ENCODE data around the gene CREBRF. TPM values are rescaled to one million over a fixed set of nuclear protein-coding genes. Genes with fewer than 3 reads are reported as not detected.

CREBRF gene
- total and polyA plus RNA-seq, 2 of the 8 experiments (the other 6 are each of a cell fraction or from before 2014, with no cell fraction given) = 1.2 to 4.7 TPM

DNA sequence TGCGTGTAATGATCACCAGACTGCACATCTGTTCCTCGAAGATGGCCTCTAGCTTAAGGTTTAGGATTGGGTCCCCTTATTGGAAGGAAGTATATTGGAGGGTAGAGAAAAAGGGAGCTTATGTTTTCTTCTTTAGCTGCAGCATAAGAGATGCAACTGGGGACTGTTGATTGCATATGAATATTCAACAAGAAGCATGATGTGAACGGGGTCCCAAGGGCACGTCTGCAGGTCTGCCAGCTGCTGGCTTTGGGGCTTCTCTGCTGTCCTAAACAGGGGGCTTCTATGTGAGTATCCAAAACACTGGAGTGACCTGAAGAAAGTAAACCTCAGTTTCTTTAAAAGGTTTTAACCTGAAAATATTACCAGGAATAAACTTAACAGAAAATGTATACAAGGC, 84.6 kb downstream of the CREBRF start:
- Histone ChIP-seq H3K9ac (replicated peaks in 1 of 4; ENCODE audit: extremely low read depth in 1 of 4, low read depth in 3 of 4, low read length in 3 of 4) (no peak overlapping the region), H3K36me3 (ENCODE audit: control insufficient read depth in 2 of 4, insufficient read depth in 4 of 4, low read length in 3 of 4) (no peaks in the 10 kb centered on the region), H3K4me3 (ENCODE audit: extremely low read depth in 1 of 4, insufficient read depth in 2 of 4, low read depth in 3 of 4, low read length in 4 of 4) (no peak overlapping the region), H3K14ac (ENCODE audit: insufficient read length) (no peak overlapping the region), H3K27me3 (replicated peaks in 1 of 4; ENCODE audit: control insufficient read depth in 3 of 4, extremely low read depth in 1 of 4, insufficient read depth in 3 of 4, low read length in 3 of 4) (no peaks in the 10 kb centered on the region), H3K9me3 (ENCODE audit: insufficient read depth in 2 of 2, low read depth in 1 of 2, low read length in 1 of 2) (no peaks in the 10 kb centered on the region), H3K79me1 (ENCODE audit: low read depth, low read length) (no peaks in the 10 kb centered on the region), H4K20me1 (replicated peaks in 1 of 2; ENCODE audit: control insufficient read depth in 1 of 2, insufficient read depth in 2 of 2, low read length in 2 of 2) (no peaks in the 10 kb centered on the region), H2AFZ (ENCODE audit: low read length) (no peak overlapping the region), H4K8ac (ENCODE audit: extremely low read depth, insufficient read depth, low read length) (no peak overlapping the region), H3K79me2 (ENCODE audit: control insufficient read depth in 1 of 2, insufficient read depth in 2 of 2, low read length in 2 of 2) (no peaks in the 10 kb centered on the region), H2BK5ac (ENCODE audit: low read depth, low read length) (no peak overlapping the region), H2BK120ac (replicated peaks; ENCODE audit: low read depth, low read length) (no peak overlapping the region), H3K27ac (ENCODE audit: low read depth, low read length) (no peak overlapping the region), H2BK15ac (ENCODE audit: low read length) (no peak overlapping the region), H3K18ac (ENCODE audit: extremely low read depth, low read length) (no peak overlapping the region), H3K4ac (replicated peaks; ENCODE audit: insufficient read length, low read depth, low read length) (no peak overlapping the region), H4K5ac (ENCODE audit: insufficient read length, low read depth, low read length) (no peak overlapping the region), H2BK12ac (ENCODE audit: low read depth, low read length) (no peak overlapping the region), H3K23me2 (ENCODE audit: low read depth, low read length) (peaks cover 2% of the 10 kb centered on the region; the same call in 1 of the 2 replicates), H3K4me2 (ENCODE audit: insufficient read depth in 1 of 2, low read depth in 2 of 2, low read length in 2 of 2) (no peak overlapping the region), H4K91ac (replicated peaks; ENCODE audit: insufficient read length, low read length) (no peak overlapping the region), H3K4me1 (replicated peaks in 1 of 4; ENCODE audit: control insufficient read depth in 3 of 4, insufficient read depth in 4 of 4, low read length in 3 of 4) (peaks cover 5 to 12% (median 9%) of the 10 kb centered on the region in 4 experiments; a peak in 6 of 7 replicates), H3K56ac (replicated peaks; ENCODE audit: insufficient read length, low read depth, low read length) (no peak overlapping the region), H3K23ac (ENCODE audit: insufficient read length) (no peak overlapping the region), H2BK20ac (ENCODE audit: low read length) (no peak overlapping the region), H2AK5ac (ENCODE audit: low read depth, low read length) (no peak overlapping the region)
- DNase-seq (ENCODE audit: low read depth in 1 of 2, low spot score in 2 of 2) = no peak
- no peak for FAIRE-seq
- ChIA-PET POLR2A (ENCODE audit: partially characterized antibody) (interaction anchor here (0.9 to 2.9 kb wide), 3 partner anchors 11 to 182 kb away, joined by 3 to 11 read pairs (median 6); partner anchors contain the start of gene ATP6V0E1), CTCF (ENCODE audit: partially characterized antibody) (interaction anchor here (0.8 to 1.8 kb wide), 8 partner anchors 27 to 130 kb away, joined by 3 to 6 read pairs (median 4); no protein-coding TSS in a partner anchor)
- no peak for TF ChIP-seq JUND (IDR thresholded peaks at IDR 0.05; ENCODE audit: low read length)
- TF ChIP-seq GTF2F1 (IDR thresholded peaks at IDR 0.05; ENCODE audit: borderline replicate concordance, low read depth, low read length) = no peak
- no peak for TF ChIP-seq RAD21 (IDR thresholded peaks at IDR 0.05 in 1 of 2, conservative IDR thresholded peaks at IDR 0.05 in 1 of 2; ENCODE audit: low read depth in 2 of 2, low read length in 2 of 2)
- no peak for TF ChIP-seq TAF7 (optimal IDR thresholded peaks at IDR 0.05; ENCODE audit: borderline replicate concordance, low read depth, low read length)
- TF ChIP-seq BCL11A (IDR thresholded peaks at IDR 0.05; ENCODE audit: low read depth in 2 of 2, low read length in 2 of 2) = no peak
- TF ChIP-seq BACH1 (IDR thresholded peaks at IDR 0.05; ENCODE audit: low read length) = no peak
- no peak for TF ChIP-seq POU5F1 (IDR thresholded peaks at IDR 0.05; ENCODE audit: low read depth, low read length)
- no peak for TF ChIP-seq TEAD4 (IDR thresholded peaks at IDR 0.05; ENCODE audit: low read depth, low read length)
- TF ChIP-seq YY1 (IDR thresholded peaks at IDR 0.05; ENCODE audit: low read depth, low read length) = no peak
- TF ChIP-seq CTBP2 (IDR thresholded peaks at IDR 0.05; ENCODE audit: borderline replicate concordance, insufficient read depth, insufficient read length, low read length) = no peak
- 89% methylated on average over 4 of the region's 4 CpGs; no CpG with 5 or more reads in 1 of the 2 experiments for WGBS, 2 experiments (ENCODE audit: extremely low coverage in 1 of 2, insufficient coverage in 1 of 2, insufficient read length in 1 of 2, insufficient replicate concordance in 2 of 2, low coverage in 1 of 2, low lambda C conversion rate in 2 of 2, missing lambda C conversion rate in 1 of 2)

Data from H1 (cell line).